ENCODE results near the gene ATP5PB.
A peak's percentile ranks its signal among the peaks of the same experiment; 100 is the strongest.

ATP5PB gene

GRCh38 chr1:111448918-111449702 is at the start of gene ATP5PB, which contains the start of gene WDR77:
Gene ATP5PB (plus strand): TSS chr1:111449464. CDS start chr1:111449542, 78 bp downstream.
Gene WDR77 (minus strand): TSS chr1:111449256. CDS start chr1:111449169, 87 bp downstream.
- TF ChIP-seq, protein P1, sequence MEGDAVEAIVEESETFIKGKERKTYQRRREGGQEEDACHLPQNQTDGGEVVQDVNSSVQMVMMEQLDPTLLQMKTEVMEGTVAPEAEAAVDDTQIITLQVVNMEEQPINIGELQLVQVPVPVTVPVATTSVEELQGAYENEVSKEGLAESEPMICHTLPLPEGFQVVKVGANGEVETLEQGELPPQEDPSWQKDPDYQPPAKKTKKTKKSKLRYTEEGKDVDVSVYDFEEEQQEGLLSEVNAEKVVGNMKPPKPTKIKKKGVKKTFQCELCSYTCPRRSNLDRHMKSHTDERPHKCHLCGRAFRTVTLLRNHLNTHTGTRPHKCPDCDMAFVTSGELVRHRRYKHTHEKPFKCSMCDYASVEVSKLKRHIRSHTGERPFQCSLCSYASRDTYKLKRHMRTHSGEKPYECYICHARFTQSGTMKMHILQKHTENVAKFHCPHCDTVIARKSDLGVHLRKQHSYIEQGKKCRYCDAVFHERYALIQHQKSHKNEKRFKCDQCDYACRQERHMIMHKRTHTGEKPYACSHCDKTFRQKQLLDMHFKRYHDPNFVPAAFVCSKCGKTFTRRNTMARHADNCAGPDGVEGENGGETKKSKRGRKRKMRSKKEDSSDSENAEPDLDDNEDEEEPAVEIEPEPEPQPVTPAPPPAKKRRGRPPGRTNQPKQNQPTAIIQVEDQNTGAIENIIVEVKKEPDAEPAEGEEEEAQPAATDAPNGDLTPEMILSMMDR (IDR thresholded peaks at IDR 0.05; ENCODE audit: insufficient read depth, missing control alignments) = no peak
- no peak for FAIRE-seq
- peak; percentile 85 for DNase-seq (ENCODE audit: insufficient read length, low spot score)

DNA sequence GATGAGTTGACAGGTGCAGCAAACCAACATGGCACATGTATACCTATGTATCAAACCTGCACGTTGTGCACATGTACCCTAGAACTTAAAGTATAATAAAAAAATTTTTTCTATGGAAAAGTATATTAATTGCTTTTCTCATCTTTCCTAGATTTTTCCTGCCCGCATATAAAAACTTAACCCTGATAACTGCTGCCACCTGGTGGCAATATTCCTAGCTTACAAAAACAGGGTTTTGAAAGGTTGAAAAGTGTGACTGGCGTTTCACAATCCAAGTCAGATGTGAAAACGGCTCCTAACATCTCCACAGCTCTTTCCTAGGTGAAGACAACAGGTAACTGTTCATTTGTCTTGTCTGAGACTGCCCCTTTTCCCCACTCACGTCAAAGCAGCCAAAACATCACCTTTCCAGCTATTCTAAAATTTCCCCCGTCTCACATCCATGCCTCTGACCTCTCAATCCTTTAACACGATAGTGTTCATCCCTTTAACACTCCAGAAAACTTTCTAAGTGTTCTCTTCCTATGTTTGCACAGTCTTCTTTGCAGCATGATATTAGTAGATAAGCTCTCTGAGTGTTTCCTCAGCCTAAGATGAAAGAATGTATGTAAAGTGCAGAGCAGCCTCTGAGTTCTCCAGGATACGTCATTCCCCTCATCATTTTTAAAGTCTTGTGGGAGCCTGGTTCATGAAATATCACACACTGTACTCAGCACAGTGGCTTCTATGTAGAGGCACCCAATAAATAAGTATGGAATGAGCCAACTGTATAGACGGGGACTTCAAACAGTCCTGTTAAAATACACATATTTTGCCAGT is 49.3 kb upstream of the ATP5PB start:
- no peak for DNase-seq (ENCODE audit: insufficient read length, low spot score)
- FAIRE-seq = no peak
- TF ChIP-seq, protein P1 (IDR thresholded peaks at IDR 0.05; ENCODE audit: insufficient read depth, missing control alignments) = peak; percentile 69

DNA sequence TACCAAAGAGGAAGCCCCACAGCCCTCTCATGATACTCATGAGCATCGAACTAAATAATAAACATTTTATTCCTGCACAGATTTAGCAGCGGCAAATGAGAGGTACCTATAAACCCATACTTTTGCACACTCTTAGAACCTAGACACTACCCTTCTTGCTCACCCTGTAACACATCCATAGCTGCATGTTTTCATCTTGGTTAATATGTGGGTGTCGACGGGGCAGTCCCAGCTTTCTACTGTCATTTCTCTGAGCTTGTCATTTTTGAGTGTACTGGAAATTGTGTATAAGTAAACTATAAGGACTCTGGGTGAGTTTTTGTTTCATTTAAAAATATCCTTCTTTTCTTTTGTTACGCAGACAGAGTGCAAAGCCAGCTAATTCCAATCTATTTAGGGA is 47.2 kb upstream of the ATP5PB start:
- TF ChIP-seq, protein P1 (IDR thresholded peaks at IDR 0.05; ENCODE audit: insufficient read depth, missing control alignments) = no peak

DNA sequence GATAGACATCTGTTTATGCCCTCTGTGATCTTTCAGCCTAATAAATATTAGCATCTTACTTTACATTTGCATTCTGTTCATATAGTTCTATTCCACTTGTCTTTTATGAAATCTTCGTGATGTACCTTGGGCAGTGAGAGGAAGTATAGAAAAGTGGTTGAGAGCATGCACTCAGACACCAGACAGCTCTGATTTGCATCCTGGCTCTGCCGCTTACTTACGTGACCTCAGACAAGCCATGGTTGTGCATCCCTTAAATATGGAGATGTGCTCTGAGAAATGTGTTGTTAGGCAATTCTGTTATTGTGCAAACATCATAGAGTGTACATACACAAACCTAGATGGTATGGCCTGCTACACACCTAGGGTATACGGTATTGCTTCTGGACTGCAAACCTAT is 44.7 kb upstream of the ATP5PB start:
- FAIRE-seq = no peak
- DNase-seq (ENCODE audit: insufficient read length, low spot score) = no peak
- TF ChIP-seq, protein P1 (IDR thresholded peaks at IDR 0.05; ENCODE audit: insufficient read depth, missing control alignments) = no peak

More for the DNA sequence above, 47.2 kb upstream of the ATP5PB start:
- no peak for FAIRE-seq
- no peak for DNase-seq (ENCODE audit: insufficient read length, low spot score)

GRCh38 chr1:111406321-111406768 is 42.9 kb upstream of the ATP5PB start:
- FAIRE-seq (no peak), DNase-seq (ENCODE audit: insufficient read length, low spot score) (no peak)
- TF ChIP-seq, protein P1 (IDR thresholded peaks at IDR 0.05; ENCODE audit: insufficient read depth, missing control alignments) = no peak

- TF ChIP-seq, protein P1 (IDR thresholded peaks at IDR 0.05; ENCODE audit: insufficient read depth, missing control alignments) = no peak
- DNase-seq (ENCODE audit: insufficient read length, low spot score) = no peak
- no peak for FAIRE-seq
Measured at GRCh38 chr1:111407301-111407700, 42.0 kb upstream of the ATP5PB start.
